GM11168 (cell line): Measurements from ENCODE around the gene TAGLN.

ENCODE experiments used
- in situ Hi-C: fragments of 300-500 bp; cut with MboI; formaldehyde crosslinking; loops from one replicate; pipeline ENCODE4 v1.12.0; 2022; ENCODE audit warnings: low sequenced_read_pairs; ENCODE audit not compliant: unreplicated experiment

The TAGLN gene

DNA sequence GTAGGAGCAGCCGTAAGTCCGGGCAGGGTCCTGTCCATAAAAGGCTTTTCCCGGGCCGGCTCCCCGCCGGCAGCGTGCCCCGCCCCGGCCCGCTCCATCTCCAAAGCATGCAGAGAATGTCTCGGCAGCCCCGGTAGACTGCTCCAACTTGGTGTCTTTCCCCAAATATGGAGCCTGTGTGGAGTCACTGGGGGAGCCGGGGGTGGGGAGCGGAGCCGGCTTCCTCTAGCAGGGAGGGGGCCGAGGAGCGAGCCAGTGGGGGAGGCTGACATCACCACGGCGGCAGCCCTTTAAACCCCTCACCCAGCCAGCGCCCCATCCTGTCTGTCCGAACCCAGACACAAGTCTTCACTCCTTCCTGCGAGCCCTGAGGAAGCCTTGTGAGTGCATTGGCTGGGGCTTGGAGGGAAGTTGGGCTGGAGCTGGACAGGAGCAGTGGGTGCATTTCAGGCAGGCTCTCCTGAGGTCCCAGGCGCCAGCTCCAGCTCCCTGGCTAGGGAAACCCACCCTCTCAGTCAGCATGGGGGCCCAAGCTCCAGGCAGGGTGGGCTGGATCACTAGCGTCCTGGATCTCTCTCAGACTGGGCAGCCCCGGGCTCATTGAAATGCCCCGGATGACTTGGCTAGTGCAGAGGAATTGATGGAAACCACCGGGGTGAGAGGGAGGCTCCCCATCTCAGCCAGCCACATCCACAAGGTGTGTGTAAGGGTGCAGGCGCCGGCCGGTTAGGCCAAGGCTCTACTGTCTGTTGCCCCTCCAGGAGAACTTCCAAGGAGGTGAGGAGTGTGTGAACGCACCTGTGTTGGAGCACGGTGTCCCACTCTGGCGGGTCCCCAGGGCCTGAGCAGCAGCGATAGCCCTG is at the start of gene TAGLN:
TSS of gene TAGLN (plus strand) at position 318 of the 863 bp plus-strand sequence. CDS start 3,644 bp downstream, outside the sequence.
- in situ Hi-C loops: no loop called here

DNA sequence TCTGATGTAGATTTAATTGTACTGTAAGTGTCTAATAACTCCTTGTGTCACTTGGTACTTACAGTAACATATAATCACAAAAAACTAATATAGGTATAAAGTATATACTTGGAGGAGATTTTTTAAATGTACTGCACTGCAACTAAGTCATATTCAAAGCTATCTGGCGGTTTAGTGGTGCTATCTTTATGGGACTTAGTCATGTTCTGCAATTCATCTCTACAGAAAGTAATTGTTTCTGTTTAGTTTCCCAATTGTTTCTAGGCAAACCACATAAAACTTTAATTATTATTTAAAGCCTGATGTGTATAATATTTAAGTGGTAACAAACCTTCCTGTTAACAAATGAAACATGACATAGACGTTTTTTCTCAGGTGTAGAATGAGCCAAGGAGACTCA is 47.1 kb upstream of the TAGLN start:
- in situ Hi-C loops: no loop called here

DNA sequence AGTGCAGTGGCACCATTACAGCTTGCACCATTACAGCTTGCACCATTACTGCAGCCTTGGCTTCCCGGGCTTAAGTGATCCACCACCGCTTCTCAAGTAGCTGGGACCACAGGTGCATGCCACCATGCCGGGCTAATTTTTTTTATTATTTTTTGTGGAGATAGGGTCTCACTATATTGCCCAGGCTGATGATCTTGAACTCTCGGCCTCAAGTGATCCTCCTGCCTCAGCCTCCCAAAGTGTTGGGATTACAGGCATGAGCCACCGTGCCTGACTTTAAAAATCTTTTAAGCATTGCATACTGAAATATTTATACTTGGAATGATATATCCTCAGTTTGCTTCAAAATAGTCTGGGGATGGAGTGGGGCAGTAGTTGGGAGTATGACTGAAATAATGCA is 44.7 kb upstream of the TAGLN start:
- in situ Hi-C loops: no loop called here

DNA sequence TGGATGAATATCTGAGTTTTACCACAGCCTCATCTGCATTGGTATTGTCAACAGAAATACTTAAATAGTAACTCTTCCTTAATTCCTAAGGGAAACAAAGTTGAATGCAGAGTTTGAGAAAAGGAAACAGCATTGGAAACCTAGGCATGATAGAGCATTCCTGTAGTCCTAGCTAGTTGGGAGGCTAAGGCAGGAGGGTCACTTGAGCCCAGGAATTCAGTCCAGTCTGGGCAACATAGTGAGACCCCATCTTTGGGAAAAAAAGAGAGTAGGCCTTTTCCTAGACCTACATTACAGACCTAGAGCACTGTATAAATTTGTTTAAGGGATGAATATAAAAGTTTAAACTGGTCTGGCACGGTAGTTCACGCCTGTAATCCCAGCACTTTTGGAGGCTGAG is 41.7 kb upstream of the TAGLN start:
- in situ Hi-C loops: no loop called here

DNA sequence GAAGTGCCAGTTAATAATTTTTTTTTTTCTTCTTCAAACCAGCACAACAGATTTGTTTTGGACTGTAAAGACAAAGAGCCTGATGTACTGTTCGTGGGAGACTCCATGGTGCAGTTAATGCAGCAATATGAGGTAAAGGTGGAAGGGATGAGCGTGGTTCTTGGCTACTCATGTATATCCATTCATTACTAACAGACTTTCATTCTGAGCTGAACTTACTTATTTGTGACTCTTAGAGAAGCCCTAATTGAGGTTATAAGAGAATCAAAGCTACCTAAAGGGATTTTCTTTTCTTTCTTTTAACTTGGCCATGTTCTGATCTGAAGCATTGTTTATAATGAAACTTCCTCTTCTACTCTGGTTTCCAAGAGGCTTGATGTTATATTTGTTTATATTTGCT is 39.3 kb upstream of the TAGLN start:
- in situ Hi-C loops: no loop called here

DNA sequence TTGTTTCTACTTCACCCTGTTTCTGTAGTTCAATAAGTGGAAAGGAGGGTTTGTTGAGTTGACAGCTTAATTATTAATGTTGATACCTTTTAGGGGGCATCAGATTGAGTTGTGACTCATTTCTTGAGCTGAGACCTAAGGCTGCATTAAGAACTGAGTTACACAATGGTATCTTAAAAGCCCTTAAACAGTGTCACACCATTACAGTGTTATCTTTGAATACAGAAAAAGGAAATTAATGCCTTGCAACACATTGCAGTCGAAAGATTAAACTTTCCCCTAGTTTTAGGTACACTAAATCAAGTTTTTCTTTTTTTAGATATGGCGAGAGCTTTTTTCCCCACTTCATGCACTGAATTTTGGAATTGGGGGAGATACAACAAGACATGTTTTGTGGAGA is 38.3 kb upstream of the TAGLN start:
- in situ Hi-C loops: no loop called here

DNA sequence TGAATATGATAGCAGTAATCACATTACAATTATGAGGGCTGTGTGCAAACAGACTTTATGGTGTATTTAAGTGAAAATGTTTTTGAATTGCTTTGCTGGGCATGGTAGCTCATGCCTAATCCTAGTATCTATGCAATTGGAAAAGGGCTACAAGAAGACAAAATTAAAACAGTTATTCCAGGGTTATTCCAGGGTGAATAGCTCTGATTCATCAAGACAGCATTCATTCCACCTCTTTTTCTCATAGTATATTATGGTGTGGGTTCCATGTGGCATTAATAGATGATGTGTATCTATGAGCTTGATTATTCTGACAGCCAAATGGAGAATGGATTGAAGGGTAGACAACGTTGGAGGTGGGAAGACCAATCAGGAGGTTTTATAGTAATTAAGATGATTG is 32.7 kb upstream of the TAGLN start:
- in situ Hi-C loops: no loop called here

DNA sequence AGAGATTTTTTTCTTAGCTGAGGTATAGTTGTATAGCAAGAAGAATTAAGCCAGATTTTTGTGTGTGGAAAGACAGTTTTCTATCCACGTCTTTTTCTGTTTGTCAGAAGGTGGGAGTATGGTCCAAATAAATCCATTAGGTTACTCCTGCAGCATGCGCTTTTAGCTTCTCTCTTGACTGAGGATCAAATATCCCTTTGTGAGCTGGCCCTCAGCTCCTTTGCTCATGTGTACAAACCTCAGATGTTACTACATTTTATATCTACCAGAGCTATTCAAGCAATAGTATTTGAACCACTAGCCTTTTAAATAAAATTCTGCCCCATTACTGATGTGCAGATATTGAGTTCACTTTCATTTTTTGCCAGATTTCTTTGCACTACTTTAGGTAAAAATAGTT is 29.4 kb upstream of the TAGLN start:
- in situ Hi-C loops: no loop called here

DNA sequence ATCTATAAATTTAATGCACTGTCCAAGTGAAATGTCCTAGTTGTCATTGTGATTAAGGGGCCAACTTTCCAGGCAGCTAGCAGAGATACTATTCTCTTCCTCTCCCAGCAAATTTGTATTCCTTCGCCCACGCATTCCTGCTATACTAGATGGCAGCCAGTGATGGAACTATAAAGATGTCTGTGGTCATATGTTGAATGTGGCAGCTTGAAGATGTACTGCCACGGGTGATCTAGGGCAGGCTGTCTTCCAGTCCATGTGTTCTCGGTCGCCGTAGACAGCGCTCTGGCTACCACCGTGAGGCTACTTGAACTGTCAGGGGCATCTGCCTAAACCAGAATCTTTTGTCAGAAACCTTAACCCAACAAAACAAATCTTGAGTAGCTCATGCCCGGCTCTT is 29.0 kb upstream of the TAGLN start:
- in situ Hi-C loops: no loop called here

DNA sequence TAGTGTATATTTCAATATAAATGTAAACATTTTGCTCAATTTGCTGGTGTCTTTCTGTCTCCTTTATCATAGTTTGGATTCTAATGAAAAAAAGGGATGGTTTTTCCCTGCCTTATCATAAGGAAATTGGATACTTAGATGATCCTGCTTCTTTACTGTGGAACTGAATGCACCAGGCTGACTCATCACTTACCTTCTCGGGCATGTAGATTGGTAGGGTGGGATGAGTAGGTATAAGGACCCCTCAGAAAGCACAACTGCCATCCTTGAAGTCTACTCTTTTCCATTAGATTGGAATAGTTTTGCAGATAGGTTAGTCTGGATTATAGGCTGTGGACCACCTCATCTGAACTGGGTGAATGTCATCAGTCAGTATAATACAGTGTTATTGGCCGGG is 28.2 kb upstream of the TAGLN start:
- in situ Hi-C loops: no loop called here

DNA sequence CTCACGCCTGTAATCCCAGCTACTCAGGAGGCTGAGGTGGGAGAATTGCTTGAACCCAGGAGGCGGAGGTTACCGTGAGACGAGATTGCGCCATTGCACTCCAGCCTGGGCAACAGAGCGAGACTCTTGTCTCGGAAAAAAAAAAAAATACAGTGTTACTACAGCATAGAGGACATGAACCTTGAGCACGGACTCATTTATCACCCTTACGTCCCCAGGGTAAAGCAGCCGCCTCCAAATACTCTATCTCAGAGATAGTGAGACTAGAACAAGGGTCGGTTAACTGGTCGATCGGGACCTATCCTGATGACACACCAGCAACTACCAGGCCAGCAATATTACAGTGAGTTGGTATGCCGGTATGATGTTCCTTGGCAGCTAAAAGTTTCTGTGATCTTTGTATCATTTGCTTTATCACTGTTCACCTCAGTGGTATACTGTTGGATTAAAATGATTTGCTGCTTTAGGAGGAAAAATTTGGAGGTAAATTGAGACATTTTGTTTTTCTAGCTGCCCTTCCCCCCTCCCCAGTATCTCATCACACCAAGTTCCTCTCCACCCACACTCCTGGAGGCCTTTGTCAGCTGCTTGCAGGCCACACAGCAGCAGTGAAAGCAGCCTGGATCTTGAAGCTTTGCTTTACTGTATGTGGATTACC is 27.6 kb upstream of the TAGLN start:
- in situ Hi-C loops: no loop called here

DNA sequence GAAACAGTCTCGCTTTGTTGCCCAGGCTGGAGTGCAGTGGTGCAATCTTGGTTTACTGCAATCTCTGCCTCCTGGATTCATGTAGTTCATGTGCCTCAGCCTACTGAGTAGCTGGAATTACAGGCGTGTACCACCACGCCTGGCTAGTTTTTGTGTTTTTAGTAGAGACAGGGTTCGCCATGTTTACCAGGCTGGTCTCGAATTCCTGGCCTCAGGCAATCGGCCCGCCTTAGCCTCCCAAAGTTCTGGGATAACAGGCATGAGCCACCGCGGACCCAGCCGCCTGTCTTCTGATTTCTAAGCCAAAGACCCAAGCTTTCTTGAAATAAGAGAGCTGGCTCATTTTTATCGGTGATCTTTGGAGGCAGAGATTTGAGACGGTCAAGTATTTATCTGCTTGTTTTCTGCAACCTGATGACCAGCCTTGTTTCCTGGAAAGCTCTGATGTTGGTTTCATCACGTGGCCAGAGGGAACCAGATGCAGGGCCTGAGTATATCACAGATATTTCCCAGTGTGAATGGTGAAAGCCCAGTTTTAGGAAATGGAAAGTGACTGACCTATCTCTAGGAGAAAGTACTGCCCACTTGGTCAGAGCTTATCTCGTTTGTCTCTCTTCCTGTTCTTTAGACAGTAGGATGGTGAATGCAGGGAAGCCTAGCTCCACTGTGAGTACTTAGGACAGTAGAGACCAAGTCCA is 26.3 kb upstream of the TAGLN start:
- in situ Hi-C loops: no loop called here

DNA sequence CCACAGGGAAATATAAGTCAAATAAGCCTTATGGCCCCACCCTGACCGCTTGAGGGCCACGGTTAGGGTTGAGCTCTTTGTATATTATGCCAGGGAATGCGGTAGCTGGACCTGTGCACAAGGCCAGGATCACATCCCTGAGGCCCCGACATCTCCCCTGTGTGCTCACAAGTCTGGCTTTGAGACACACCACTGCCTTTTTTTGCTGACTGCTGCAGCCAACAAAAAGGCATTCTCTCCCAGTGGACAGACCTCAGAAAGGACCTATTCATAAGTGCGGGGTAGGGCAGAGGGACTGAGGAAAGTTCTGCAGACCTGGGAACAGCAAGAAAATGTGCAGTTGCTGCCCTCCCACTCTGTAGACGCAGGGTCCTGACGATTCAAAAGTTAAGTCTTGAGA is 24.1 kb upstream of the TAGLN start:
- in situ Hi-C loops: no loop called here

DNA sequence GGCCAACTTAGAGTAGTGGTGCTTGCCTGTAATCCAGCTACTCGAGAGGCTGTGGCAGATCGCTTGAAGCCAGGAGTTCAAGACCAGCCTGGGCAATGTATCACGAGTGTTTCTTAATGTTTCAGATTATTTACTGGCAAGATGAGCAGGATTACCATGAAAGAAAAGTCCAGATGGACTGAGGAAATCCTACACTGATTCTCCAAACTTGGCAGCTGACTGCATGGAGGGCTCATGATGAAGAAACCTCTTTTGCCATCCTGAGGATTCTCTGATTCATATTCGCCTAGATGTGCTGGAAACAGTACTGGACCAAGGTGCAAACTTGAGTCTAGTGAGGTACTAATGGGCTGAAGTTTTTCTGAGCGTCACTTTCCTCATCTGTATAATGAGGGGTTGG is 23.4 kb upstream of the TAGLN start:
- in situ Hi-C loops: no loop called here

DNA sequence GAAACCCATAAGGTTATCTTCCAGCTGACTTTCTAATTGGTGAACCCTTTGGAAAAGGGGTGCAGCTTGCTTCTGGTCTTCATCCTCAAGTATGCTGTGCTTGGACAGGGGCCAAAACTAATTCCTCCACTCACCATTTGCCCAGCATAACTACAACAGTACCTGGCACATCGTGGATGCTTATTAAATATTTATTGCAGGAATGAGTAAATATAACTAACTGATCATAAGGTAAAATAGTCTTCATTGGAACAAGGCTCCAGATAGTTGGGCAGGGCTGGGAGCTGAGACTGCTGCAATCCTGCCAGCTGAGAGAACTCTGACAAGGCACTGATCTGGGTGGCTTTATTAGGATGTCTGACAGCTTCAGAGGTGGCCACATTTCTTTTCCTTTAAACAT is 23.0 kb upstream of the TAGLN start:
- in situ Hi-C loops: no loop called here

DNA sequence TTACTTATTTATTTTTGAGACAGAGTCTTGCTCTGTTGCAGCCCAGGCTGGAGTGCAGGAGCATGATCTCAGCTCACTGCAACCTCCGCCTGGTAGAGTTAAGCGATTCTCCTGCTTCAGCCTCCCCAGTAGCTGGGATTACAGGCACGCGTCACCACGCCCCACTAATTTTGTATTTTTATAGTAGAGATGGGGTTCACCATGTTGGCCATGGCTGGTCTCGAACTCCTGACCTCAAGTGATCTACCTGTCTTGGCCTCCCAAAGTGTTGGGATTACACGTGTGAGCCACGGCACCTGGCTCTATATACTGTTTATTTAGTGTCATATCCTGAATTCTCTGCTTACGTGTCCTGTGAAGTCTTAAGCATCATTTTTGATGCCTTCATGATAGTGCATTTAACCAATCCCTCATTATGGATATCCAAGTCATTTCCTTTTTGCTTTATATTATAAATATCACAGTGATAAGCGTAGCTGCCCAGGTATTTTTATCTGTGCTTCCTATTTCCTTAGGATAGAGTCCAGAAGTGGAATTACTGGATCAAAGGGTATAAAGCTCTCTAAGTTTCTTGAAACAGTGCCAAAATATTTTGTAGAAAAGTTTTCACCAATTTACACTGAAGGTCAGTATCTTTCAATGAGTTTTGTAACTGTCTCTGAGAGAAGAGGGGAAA is 21.5 kb upstream of the TAGLN start:
- in situ Hi-C loops: no loop called here

DNA sequence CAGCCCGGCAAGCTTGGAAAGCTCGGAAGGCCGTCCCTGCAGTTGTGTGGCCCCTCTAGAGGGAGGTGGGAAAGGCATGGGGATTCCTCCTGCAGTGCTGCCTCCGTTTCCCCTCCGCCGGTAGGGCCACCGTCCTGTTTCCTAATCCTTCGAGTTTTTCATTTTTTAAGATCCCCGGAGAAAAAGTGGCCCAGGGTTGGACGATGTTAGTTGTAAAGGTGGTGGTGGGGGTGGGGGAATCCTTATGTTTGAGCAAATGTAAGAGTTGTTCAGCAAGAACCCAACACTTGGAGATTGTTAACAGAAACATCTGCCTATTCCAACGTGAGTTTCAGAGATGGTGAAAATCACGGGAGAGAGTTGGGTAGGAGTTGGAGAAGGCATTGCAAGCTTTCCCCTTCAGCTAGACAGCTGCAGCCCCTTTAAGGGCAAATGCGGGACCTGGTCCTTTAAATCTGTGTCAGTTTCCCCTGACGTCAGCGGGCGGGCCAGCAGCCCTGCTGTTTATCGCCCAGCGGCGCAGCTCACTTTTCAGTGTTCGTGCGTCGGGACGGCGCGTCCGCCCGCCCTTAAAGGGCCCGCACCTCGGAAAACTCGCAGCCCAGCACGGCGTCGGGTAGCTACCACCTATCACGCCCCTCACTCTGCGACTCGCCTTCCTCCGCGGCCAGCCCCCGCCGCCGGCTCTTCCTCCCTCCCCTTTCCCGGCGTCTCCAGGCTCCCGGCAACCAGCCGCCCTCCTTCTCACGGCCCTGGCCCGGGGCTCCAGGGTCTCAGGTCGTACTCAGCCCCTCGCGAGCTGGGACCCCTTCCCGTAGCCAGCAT is 20.7 kb upstream of the TAGLN start, which contains the start of gene SIDT2:
TSS of gene SIDT2 (plus strand) at position 534 of the 825 bp plus-strand sequence. CDS start 521 bp downstream, outside the sequence.
- in situ Hi-C loops: no loop called here

DNA sequence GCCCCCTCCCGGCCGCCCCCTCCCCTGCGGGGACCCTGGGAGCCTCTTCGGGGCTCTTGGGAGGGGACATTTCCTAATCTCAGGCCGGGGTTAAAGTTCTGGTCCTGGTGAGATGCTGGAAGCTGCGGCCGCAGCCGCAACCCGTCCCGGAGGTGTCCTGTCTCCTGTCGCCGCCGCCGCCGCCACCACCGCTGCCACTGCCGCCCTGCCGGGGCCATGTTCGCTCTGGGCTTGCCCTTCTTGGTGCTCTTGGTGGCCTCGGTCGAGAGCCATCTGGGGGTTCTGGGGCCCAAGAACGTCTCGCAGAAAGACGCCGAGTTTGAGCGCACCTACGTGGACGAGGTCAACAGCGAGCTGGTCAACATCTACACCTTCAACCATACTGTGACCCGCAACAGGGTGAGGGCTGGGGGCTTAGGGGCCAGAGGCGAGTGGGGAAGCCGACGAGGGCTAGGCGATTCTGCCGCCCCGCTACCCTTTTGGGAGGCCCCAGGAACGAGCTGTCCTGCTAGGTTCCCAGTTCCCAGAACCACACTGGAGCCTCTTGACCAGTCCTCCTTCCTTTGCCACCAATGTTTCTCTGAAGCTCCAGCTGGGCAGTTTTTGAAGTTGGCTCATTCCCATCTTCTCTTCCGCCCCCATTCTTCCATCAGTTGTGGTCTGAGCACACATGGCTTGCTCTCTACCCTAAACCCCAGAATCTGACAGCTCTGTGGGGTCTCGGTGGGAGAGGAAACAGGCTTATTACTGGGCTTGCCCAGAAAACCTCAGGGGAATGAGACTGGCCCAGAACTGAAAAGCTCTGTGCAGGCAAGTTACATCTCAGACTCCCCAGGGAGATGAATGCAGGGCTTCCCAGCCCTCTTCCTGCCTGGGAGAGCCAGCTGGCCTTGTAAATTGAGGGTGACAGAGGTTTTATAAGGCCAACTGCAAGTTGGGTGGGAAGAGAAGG is 19.8 kb upstream of the TAGLN start:
- in situ Hi-C loops: no loop called here

DNA sequence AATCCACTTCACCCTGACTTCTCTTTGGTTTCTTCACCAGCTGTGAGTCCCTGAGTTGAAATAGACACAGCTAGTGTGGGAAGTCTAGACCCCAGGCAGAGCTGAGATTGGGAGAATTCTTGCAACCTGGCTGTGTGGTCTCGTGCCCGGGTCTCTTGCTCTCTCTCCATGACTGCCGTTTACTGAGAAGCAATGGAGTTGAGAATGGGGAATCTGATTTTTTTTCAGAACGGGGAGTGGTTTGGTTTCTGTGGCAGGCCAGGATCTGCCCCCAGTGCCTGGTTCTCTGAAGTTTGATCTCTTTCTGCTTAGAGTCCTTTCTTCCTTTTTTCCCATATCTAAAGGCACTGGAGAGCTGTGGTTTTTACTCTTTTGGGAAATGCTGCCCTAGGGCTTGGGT is 19.1 kb upstream of the TAGLN start:
- in situ Hi-C loops: no loop called here
